GM19035 (cell line): ENCODE results near the gene MYO18B.

Source experiments
- ATAC-seq: cut with Tn5 transposase; IDR thresholded peaks from one replicate; pipeline ENCODE4 v1.9.1; 2021; ENCODE audit not compliant: unreplicated experiment

MYO18B gene

GRCh38 chr22:25844601-25845000 lies 102.6 kb downstream of the MYO18B start:
- no peak for ATAC-seq

DNA sequence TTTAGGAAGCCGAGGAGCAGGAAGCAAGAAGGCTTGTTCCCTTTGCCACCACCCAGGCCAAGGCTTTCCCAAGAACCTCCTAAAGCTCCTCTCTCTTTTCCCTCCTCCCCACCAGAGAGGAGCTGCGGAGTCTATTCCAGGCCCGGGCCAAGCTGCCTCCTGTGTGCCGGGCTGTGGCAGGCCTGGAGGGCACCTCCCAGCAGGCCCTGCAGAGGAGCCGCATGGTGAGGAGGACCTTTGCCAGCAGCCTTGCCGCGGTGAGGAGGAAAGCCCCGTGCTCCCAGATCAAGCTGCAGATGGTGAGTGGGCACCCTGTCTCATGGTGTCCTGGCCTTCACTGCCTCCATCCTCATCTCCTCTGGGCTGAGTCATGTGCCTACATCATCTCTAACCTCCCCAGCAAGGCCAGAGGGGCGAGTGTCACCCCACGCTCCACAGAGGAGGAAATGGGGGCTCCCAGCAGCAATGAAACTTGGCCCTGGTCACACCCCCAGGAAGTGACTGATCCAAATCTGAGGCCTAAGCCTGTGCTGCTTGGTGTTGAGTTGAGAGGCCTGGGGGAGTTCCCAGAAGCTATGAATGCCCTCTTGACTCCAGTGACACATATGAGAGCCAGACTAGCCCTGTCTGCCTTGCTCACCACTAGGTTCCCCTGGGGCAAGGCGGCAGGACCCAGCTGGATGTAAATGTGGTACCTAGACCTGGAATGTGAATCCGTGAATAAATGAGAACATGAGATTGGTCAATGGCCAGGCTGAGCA lies 104.2 kb downstream of the MYO18B start:
- ATAC-seq = no peak

- ATAC-seq = no peak
Observed at GRCh38 chr22:25847451-25847850, 105.5 kb downstream of the MYO18B start.

- ATAC-seq = no peak
Observed at GRCh38 chr22:25848954-25849353, 107.0 kb downstream of the MYO18B start.

DNA sequence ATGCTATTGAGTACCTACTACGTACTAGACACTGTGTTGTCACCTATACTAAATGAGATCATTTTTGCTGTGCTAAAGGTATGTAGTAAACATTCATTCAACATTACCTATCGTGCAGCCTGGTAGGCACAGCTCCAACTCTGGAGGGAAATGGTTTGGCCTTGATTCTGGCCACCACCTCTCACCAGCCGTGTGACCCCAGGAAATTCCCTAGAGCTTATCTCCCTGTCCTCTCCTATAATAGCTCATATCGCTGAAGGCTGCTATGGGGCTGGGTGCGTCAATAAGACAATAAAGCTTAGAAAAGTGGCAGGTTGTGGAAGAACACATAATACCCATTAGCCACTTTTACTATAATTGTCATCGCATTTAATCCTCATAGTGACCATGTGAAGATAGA lies 107.5 kb downstream of the MYO18B start:
- ATAC-seq = no peak

DNA sequence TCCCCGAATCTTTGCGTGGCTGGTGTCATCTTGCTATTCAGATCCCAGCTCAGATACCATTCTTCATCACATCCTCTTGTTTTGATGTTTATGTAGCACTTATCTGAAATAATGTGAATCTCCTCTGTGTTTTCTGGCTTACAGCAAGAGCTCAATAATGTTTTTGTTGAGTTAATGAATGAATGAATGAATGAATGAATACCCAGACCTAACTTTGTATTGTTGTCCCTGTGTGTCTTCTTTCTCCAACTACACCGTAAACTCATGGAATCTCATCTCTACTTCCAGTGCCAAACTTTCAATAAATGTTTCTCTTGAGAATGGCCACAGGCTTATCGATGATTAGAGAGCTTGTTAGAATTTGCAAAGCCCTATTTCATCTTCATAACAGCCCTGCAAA lies 110.2 kb downstream of the MYO18B start:
- no peak for ATAC-seq

GRCh38 chr22:25853078-25853477 lies 111.1 kb downstream of the MYO18B start:
- no peak for ATAC-seq

DNA sequence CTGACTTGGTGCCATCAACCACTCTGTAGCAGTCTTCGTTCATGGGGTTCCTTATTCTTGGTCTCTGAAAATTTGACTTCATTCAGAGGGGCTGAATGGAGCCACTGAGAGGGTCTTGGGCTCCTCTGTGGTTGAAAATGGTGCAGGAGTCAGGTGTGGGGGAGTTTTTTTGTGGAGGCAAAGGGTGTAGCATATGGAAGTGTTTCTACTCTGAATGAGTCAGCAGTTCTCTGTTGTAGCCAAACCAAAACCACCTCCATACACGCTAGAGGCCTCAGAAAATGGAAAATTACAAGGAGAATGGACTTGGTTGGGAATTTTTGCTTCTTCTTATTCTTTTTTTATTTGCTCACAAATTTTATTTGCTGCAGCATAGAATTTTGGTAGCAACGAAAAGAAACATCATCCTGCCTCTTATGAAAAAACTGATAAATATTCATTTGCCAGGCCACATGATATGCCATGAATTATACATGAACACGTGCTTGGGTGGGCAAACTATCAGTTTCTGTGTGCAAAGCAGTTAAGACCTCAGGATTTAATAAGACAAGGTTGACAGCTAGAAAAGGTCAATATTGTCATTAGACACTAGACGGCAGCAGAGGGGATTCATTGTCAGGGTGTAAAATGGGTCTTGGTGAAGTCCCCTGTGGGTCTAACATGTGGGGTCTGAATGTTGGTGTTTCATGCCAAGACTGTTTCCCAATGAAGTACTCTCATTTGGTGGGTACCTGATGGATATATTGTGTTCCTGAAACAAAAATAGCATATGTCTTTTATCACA lies 111.7 kb downstream of the MYO18B start:
- ATAC-seq = no peak

DNA sequence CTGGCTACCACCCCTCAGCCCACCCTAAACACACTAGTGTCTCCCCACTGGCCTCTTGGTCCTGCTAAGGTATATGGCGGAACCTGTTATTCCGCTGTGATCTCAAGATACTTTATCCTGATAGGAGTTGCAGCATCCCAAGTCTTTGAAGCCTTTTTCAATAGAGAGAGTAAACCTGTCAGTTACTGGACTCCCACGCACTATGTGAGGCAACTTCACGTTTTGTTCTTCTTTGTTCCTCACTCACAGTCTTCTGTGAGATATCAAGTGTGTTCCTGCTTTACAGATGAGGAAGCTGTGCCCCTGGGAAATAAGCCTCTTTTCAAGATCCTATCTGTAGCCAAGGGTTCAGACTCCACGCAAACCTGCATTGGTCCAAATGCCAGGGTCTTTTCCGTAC lies 127.8 kb downstream of the MYO18B start:
- ATAC-seq = no peak

DNA sequence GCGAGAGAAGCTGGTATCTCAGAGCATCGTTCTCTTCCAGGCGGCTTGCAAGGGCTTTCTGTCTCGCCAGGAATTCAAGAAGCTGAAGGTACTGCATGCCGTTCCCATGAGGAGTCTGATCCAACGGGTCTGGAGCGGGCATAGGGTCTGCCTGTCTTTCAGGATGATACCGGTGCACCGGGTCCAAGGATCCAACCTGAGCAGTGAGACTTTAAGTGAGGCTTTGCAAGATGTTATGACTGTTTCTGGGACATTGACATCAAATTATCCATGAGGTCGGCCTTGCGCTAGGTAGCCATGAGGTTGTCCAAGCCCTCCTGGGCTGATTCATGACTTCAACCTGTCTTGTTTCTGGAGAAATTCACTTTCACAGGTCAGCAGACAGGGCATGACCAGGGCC lies 132.3 kb downstream of the MYO18B start:
- no peak for ATAC-seq

GRCh38 chr22:25875461-25875860 lies 133.5 kb downstream of the MYO18B start:
- no peak for ATAC-seq

GRCh38 chr22:25876871-25877270 lies 134.9 kb downstream of the MYO18B start:
- ATAC-seq = no peak

GRCh38 chr22:25878933-25879332 lies 136.9 kb downstream of the MYO18B start:
- no peak for ATAC-seq

DNA sequence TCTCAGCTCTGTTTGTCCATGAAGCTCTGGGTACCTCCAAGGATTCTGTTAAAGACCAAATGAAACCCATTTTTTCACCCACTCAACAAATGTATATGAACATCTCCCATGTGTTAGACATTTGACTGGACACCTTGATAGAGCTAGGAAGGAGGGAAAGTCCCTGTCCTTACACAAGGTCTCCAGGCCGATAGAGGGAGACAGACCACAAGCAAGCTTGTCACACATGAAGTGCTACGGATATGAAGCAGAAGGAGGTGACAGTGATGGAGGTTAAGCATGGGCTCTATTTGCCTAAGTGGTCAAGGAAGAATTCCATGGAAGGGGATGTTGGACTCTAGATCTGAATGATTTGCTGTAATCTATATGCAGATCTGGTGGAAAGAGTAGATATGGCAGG lies 138.5 kb downstream of the MYO18B start:
- ATAC-seq = no peak

- no peak for ATAC-seq
Observed at GRCh38 chr22:25881210-25881755, 139.3 kb downstream of the MYO18B start.

DNA sequence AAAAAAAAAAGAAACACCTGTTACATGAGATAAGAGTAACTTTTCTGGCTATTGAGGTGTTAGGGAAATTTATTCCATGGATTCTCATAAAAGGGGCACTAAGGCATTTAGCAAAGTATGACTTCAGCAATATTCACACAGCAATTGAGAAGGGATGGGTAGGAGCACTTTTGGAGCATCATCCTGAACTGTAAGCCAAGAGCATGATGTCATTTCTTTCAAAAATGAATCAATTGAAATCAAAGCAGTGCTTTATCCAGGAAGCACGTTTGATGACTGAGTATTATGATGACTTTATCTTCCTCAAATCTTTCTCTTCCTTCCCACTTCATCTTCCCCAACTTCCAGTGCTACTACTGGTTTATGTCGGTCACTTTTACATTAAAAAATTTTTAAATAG lies 140.4 kb downstream of the MYO18B start:
- ATAC-seq = no peak

GRCh38 chr22:25883482-25884033 lies 141.6 kb downstream of the MYO18B start:
- ATAC-seq = no peak

- ATAC-seq = no peak
Observed at GRCh38 chr22:25884121-25884520, 142.1 kb downstream of the MYO18B start.

DNA sequence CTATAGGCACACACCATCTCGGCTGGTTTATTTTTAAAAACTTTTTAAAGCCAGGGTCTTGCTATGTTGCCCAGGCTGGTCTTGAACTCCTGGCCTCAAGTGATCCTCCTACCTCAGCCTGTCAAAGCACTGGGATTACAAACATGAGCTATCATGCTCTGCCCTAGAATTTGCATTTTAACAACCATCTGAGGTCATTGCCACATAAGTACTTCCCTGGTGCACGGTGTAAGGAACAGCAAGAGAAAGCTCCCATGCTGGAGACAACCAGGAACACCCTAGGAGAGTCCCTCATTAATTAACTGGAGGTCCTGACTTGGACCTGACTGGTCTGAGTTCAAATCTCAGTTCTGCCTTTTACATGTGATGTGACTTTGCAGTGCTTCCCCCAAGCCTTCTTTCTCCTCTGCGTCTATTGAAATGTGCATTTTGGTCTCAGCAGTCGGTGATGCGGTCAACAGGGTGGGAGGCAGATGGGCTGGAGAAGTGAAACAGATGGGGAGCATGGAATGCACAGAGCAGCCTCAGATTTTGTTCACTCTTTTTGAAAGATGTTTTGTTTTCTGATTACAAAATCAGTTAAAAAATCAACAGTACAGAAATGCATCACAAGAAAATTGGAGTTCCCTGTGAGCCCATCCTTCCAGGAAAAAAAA lies 146.5 kb downstream of the MYO18B start:
- no peak for ATAC-seq

GRCh38 chr22:25890651-25891050 lies 148.7 kb downstream of the MYO18B start:
- ATAC-seq = no peak

- ATAC-seq = no peak
Observed at GRCh38 chr22:25892678-25893077, 150.7 kb downstream of the MYO18B start.
